Progenitor cell of endocrine pancreas (in vitro differentiated cells): ENCODE data around the gene LURAP1L. TPM values are rescaled to one million over a fixed set of nuclear protein-coding genes. Genes with fewer than 3 reads are reported as not detected.
"Not testable (repeated sequence)": the region's sequence is repeated elsewhere in the genome, so short reads cannot be mapped to it uniquely, and the experiment has no call there.

ENCODE experiments used
- DNase-seq: peaks from one replicate; pipeline ENCODE4 v3.0.0; 2021; ENCODE audit warnings: low spot score; ENCODE audit not compliant: unreplicated experiment
- H3K27ac Mint-ChIP-seq: 2 replicates; pipeline ENCODE4 v1.8.0; 2021; ENCODE audit warnings: mild to moderate bottlenecking, moderate library complexity, mixed read lengths
- H3K27me3 Mint-ChIP-seq: 2 replicates; pipeline ENCODE4 v1.8.0; 2021; ENCODE audit warnings: mixed read lengths
- H3K36me3 Mint-ChIP-seq: 2 replicates; pipeline ENCODE4 v1.8.0; 2022; ENCODE audit warnings: mixed read lengths; ENCODE audit not compliant: insufficient read depth
- H3K4me1 Mint-ChIP-seq: 2 replicates; pipeline ENCODE4 v1.8.0; 2021; ENCODE audit warnings: low read depth, mixed read lengths
- H3K4me3 Mint-ChIP-seq: 2 replicates; pipeline ENCODE4 v1.8.0; 2021; ENCODE audit warnings: low read depth, mild to moderate bottlenecking, moderate library complexity, mixed read lengths
- H3K9me3 Mint-ChIP-seq: 2 replicates; pipeline ENCODE4 v1.8.0; 2021; ENCODE audit warnings: low read depth, mixed read lengths
- CTCF ChIP-seq: fragments of 200-600 bp; sonication (generic); IDR thresholded peaks from one replicate; pipeline ENCODE4 v1.5.0; 2021; ENCODE audit warnings: antibody characterized with exemption, mild to moderate bottlenecking; ENCODE audit not compliant: unreplicated experiment
- total RNA-seq: library from RNA; stranded (reverse); gene quantifications from 2 replicates; pipeline ENCODE4 v1.2.1, GENCODE V29; 2021

LURAP1L gene
- total RNA-seq, 1 donor from 2014 or later: 11.4 TPM

- Mint-ChIP-seq H3K4me3 (no peak overlapping the region), H3K36me3 (peaks cover 1% of the 10 kb centered on the region), H3K9me3 (peaks cover 16% of the 10 kb centered on the region), H3K27ac (no peak overlapping the region), H3K27me3 (no peaks in the 10 kb centered on the region), H3K4me1 (peaks cover 24% of the 10 kb centered on the region)
- TF ChIP-seq CTCF: no peak
- DNase-seq: no peak
These were observed 88.0 kb downstream of the LURAP1L start for GRCh38 chr9:12862611-12863410.

- H3K4me3 Mint-ChIP-seq: no peak overlapping the region
- peaks cover 23% of the 10 kb centered on the region for H3K9me3 Mint-ChIP-seq
- TF ChIP-seq CTCF: no peak
- no peaks in the 10 kb centered on the region for H3K27me3 Mint-ChIP-seq
- no peak for DNase-seq
- H3K36me3 Mint-ChIP-seq: peaks cover 3% of the 10 kb centered on the region
- H3K27ac Mint-ChIP-seq: peak overlapping the region; percentile 43
- H3K4me1 Mint-ChIP-seq: peaks cover 21% of the 10 kb centered on the region
These were observed 88.8 kb downstream of the LURAP1L start for GRCh38 chr9:12863618-12864017.

GRCh38 chr9:12865380-12865779 lies 90.6 kb downstream of the LURAP1L start:
- H3K4me1 Mint-ChIP-seq: peaks cover 16% of the 10 kb centered on the region
- not testable (repeated sequence) for DNase-seq, H3K4me3 Mint-ChIP-seq, H3K27me3 Mint-ChIP-seq, H3K36me3 Mint-ChIP-seq, H3K27ac Mint-ChIP-seq
- peaks cover 26% of the 10 kb centered on the region for H3K9me3 Mint-ChIP-seq

Other genes starting within 250 kb of the LURAP1L start
- gene TYRP1, start 81.6 kb upstream of the LURAP1L start, total RNA-seq: not detected in 2 replicates